Activated naive CD8-positive, alpha-beta T cell treated with anti-CD3 and anti-CD28 coated beads for 36 hours (primary cell): ENCODE results near the gene TPGS1. TPM values are rescaled to one million over a fixed set of nuclear protein-coding genes. Genes with fewer than 3 reads are reported as not detected.

Experiments used
- DNase-seq: peaks from one replicate; pipeline ENCODE4 v3.0.0; 2021
- H3K27ac Mint-ChIP-seq: one replicate; pipeline ENCODE4 v1.8.0; 2022; ENCODE audit warnings: mild to moderate bottlenecking, moderate library complexity, mixed read lengths
- H3K27me3 Mint-ChIP-seq: one replicate; pipeline ENCODE4 v1.8.0; 2022; ENCODE audit warnings: mild to moderate bottlenecking, mixed read lengths
- H3K36me3 Mint-ChIP-seq: one replicate; pipeline ENCODE4 v1.8.0; 2021; ENCODE audit warnings: mild to moderate bottlenecking, mixed read lengths
- H3K4me1 Mint-ChIP-seq: one replicate; pipeline ENCODE4 v1.8.0; 2021; ENCODE audit warnings: mixed read lengths
- H3K4me3 Mint-ChIP-seq: one replicate; pipeline ENCODE4 v1.8.0; 2022; ENCODE audit warnings: mild to moderate bottlenecking, moderate library complexity, mixed read lengths
- H3K9me3 Mint-ChIP-seq: one replicate; pipeline ENCODE4 v1.8.0; 2022; ENCODE audit warnings: mixed read lengths
- total RNA-seq, 2 experiments: library from RNA; stranded (reverse); gene quantifications; one replicate each; pipeline ENCODE4 v1.2.3, GENCODE V29; 2021

Gene TPGS1, protein sequence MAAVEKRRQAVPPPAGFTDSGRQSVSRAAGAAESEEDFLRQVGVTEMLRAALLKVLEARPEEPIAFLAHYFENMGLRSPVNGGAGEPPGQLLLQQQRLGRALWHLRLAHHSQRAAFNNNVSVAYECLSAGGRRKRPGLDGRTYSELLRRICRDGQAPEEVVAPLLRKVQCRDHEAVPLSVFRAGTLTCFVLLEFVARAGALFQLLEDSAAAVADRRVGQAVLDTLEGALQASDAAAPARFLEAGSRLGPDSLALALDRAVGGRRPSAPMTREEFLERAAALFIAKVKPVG
- 10 to 100 TPM in 1 of 2 experiments, 1 to 10 TPM in 1; 9.3 to 10.3 TPM for total RNA-seq

DNA sequence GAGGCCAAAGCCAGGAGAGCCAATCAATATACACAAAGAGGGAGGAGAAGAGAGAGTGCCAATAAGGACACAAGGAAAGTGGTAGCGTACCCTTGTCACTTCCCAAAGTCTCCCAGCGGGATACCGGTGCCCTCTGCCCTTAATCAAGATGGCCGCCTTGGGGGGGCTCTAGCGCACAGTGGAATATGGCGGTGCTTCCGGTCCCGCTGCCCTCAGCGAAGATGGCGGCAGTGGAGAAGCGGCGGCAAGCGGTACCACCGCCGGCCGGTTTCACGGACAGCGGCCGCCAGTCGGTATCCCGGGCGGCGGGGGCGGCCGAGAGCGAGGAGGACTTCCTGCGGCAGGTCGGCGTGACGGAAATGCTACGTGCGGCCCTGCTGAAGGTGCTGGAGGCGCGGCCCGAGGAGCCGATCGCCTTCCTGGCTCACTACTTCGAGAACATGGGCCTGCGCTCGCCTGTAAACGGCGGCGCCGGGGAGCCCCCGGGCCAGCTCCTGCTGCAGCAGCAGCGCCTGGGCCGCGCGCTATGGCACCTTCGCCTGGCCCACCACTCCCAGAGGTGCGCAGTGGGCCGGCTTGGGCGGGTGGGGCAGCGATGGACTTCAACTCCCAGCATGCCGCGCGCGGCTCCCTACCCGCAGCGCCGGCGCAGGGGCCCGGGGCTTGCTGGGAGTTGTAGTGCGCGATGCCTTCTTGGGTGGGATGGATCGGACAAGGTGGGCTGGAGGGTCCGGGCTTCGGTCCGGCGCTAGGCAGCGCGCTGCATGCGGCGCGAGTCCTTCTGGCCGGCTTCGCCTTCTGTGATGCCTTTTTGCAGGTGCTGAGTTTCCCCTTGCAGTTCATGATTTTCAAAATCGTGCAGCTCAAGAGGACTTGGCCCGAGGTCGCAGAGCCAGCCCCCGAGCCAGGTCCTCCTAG, at the start of gene TPGS1:
Gene TPGS1 (plus strand): TSS at position 212 of the 918 bp plus-strand sequence. CDS start 10 bp downstream, at position 222.
- Mint-ChIP-seq H3K4me1 (peaks cover 33% of the 10 kb centered on the region), H3K36me3 (peaks cover 12% of the 10 kb centered on the region), H3K9me3 (no peaks in the 10 kb centered on the region), H3K27me3 (peaks cover 3% of the 10 kb centered on the region), H3K4me3 (peak within 1 kb of the TSS; percentile 92), H3K27ac (peak within 1 kb of the TSS; percentile 98)
- DNase-seq, result peak; percentile 88

DNA sequence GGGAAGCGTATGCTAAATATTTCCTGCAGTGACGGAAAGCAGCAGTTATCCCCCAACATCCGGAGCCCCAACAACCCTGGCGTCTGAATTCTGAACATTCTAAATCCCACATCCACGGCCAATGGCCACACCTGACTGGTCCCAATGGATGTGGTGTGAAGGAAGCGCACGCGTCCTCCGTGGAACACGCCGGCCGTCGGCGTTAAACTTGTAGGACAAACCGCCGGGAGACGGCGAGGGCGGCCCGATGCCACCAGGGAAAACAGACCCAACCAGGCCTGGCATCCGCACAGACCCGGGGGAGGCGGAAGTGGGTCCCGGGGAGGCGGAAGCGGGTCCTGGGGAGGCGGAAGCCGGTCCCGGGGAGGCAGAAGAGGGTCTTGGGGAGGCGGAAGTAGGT, 49.7 kb upstream of the TPGS1 start:
- H3K36me3 Mint-ChIP-seq, result no peaks in the 10 kb centered on the region

DNA sequence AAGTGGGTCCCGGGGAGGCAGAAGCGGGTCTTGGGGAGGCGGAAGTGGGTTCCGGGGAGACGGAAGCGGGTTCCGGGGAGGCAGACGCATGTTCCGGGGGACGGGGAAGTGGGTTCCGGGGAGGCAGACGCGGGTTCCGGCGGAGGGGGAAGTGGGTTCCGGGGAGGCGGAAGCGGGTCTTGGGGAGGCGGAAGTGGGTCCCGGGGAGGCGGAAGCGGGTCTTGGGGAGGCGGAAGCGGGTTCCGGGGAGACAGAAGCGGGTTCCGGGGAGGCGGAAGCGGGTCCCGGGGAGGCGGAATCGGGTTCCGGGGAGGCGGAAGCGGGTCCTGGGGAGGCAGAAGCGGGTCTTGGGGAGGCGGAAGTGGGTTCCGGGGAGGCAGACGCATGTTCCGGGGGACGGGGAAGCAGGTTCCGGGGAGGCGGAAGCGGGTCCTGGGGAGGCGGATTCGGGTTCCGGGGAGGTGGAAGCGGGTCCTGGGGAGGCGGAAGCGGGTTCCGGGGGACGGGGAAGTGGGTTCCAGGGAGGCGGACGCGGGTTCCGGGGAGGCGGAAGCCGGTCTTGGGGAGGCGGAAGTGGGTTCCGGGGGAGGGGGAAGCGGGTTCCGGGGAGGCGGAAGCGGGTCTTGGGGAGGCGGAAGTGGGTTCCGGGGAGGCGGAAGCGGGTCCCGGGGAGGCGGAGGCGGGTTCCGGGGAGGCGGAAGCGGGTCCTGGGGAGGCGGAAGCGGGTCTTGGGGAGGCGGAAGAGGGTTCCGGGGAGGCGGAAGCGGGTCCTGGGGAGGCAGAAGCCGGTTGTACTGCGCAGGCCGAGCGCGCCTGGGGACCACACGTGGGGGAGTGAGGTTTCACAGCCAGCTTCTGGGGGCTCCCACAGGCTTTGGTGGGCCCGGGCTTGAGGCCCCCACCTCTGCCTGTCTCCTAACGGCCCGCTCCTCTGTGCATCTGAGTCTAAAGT, 48.9 kb upstream of the TPGS1 start:
- Mint-ChIP-seq H3K9me3 (no peaks in the 10 kb centered on the region), H3K4me1 (peaks cover 4% of the 10 kb centered on the region), H3K27me3 (peaks cover 23% of the 10 kb centered on the region), H3K27ac (no peak overlapping the region), H3K36me3 (no peaks in the 10 kb centered on the region), H3K4me3 (no peak overlapping the region)
- no peak for DNase-seq

More for the DNA sequence above, 49.7 kb upstream of the TPGS1 start:
- H3K4me1 Mint-ChIP-seq, result peaks cover 4% of the 10 kb centered on the region
- no peaks in the 10 kb centered on the region for H3K9me3 Mint-ChIP-seq
- peaks cover 18% of the 10 kb centered on the region for H3K27me3 Mint-ChIP-seq
- DNase-seq, result no peak
- H3K27ac Mint-ChIP-seq, result no peak overlapping the region
- H3K4me3 Mint-ChIP-seq, result no peak overlapping the region

DNA sequence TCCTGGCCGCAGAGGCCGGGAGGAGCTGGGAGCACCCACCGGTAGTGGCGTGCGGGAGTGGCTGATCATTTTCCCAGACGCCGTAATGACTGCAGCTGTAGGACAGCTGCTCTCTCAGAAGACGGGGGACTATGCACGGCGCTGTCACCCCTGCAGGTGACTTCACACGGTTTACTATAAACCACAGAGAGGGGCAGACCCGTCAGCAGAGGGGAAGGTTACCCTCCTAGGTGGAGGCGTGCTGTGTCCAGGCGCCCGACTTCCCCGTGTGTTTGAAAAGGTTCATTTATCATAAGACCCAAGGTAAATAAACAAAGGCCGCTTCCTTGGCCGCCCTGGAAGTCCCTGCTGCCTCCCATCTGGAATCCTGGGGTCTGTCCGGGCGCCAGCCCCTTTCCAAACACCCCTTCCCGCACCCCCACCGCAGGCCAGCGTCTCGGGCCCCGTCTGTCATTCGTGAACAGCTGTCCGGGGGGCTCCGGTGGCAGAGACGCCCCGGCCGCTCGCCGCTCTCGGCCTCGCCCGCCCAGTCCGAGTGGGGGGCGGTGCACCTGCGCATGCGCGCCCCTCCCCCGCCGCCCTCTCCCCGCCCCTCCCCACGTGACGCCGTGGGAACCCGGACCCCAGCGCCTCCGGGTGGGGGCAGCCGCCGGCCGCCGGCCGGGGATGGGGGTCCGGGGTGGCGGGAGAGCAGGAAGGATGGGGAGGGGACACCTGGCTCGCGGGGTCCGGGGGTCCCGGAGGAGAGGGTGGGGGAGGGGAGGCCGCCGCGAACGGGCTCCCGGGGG, 47.4 kb upstream of the TPGS1 start:
- Mint-ChIP-seq H3K4me1 (peaks cover 4% of the 10 kb centered on the region), H3K4me3 (peak overlapping the region; percentile 32), H3K27me3 (peaks cover 23% of the 10 kb centered on the region), H3K36me3 (no peaks in the 10 kb centered on the region), H3K9me3 (peaks cover 2% of the 10 kb centered on the region), H3K27ac (no peak overlapping the region)
- DNase-seq, result peak; percentile 18

DNA sequence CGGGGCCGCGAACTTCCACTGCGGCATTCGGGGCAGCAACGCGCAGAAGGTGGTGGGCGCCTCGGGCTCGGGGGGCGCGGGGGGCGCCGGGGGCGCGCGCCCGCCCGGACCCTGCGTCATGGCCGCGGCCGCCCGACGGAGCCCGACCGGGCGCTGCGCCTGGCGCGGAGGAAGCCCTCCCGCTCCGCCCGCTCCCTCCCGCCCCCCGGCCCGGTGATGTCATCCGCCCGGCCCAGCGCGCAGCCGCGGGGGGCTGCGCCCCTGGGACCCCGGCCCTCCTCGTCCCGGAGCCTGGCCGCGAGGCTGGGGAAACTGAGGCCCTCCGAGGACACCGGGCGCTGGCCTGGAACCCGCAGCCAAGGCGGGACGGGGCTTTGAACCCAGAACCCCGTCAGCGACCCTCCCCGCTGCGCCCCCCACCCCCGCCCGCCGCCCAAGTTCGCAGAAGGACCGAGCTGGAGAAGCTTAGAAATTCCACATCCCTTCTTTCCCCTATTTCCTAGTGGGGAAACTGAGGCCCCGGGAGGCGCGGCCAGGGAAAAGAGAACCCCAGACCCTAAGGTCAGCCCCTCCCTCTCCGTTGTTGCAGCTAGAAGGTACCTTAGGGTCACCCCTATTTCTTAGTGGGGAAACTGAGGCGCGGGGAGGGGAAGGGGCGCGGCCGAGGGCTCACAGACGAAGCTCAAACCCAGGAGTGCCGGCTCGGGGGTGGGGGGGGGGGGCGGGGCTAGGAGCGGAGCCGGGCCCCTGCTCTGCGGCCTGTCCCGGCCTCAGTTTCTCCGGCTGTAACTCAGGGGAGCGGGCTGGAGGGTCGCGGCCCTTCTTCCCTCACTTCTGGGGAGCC, 46.2 kb upstream of the TPGS1 start, which contains the start of gene SHC2:
Gene SHC2 (minus strand): TSS at position 157 of the 844 bp plus-strand sequence. CDS start 37 bp downstream, at position 120.
- Mint-ChIP-seq H3K9me3 (peaks cover 2% of the 10 kb centered on the region), H3K36me3 (no peaks in the 10 kb centered on the region), H3K4me1 (peaks cover 4% of the 10 kb centered on the region), H3K4me3 (peak within 1 kb of the TSS; percentile 59), H3K27ac (no peak within 1 kb of the TSS), H3K27me3 (peaks cover 23% of the 10 kb centered on the region)
- DNase-seq, result no peak

DNA sequence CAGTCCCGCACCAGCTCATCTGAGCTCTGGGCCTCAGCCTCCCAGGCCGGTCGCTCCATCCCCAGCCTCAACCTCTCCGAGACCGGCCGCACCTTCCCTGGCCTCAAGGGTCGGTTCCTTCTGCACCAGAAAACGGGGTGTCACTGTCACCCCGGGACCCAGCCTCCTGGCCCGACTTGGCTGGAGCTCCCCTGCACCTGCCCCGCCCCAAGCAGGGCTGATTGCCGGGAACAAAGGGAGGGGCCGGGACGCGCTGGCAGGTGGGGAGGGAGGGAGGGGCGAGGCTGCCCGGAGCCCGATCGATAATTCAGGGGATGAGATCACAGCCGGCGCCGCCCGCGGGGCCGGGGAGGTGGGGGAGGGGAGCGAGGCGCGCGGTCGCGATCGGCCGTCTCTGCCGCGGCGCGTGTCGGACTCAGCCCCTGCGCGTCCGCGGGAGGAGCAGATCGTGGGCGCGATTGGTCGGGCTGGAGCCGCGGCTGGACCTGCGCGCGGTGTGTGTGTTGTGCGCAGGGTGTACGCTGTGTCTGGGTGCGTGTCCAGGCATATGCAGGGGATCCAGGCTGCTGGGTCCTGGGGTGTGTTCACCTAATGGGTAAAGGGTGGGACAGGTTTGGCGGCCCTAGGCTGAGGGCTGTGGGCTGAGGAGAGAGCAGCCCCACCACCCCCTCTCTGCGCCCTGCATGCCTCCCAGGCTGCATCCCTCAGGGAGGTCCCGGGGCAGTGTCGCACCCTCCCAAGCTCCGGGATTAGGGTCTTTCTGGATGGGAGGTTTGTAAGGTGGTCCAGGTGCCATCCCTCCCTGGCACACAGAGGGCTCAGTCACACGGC, 45.4 kb upstream of the TPGS1 start:
- peaks cover 23% of the 10 kb centered on the region for H3K27me3 Mint-ChIP-seq
- H3K9me3 Mint-ChIP-seq, result peaks cover 2% of the 10 kb centered on the region
- H3K4me1 Mint-ChIP-seq, result peaks cover 4% of the 10 kb centered on the region
- no peak for DNase-seq
- no peaks in the 10 kb centered on the region for H3K36me3 Mint-ChIP-seq
- H3K27ac Mint-ChIP-seq, result no peak overlapping the region
- H3K4me3 Mint-ChIP-seq, result peak overlapping the region; percentile 59

DNA sequence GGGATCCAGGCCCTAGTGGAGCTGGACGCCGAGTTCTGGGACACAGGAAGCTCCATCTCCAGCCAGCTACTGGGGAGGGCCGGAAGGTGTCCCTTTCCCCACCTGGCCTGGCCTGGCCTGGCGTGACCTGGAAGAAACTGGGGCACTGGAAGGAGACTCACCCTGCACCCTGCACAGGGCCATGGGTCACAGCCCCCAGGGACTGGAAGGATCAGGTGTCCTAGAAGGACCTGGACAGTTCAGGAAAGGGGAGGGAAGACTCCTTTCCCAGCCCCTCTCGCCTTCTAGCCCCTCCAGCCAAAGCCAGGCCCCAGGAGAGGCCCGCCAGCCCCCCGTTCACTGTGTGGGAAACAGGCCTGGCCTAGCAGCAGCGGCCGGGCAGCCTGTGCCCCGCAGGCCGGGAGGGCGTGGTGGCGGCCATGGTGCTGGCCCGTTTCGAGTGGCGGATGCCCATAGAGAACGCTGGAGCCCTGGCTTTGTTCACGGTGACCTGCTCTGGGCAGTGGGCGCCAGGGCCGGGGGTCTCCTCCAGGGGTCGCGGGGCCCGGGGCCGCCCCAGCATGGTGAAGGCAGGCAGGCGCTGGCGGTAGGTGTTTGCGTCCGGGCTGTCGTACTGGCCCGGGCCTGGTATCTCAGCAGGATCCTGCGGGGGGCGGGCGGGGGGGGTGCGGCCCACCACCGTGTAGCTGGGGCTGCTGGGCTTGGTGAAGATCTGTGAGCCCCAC, 43.7 kb upstream of the TPGS1 start:
- Mint-ChIP-seq H3K27me3 (peaks cover 23% of the 10 kb centered on the region), H3K36me3 (no peaks in the 10 kb centered on the region), H3K4me3 (no peak overlapping the region), H3K27ac (no peak overlapping the region), H3K4me1 (peaks cover 4% of the 10 kb centered on the region), H3K9me3 (peaks cover 2% of the 10 kb centered on the region)
- DNase-seq, result no peak

DNA sequence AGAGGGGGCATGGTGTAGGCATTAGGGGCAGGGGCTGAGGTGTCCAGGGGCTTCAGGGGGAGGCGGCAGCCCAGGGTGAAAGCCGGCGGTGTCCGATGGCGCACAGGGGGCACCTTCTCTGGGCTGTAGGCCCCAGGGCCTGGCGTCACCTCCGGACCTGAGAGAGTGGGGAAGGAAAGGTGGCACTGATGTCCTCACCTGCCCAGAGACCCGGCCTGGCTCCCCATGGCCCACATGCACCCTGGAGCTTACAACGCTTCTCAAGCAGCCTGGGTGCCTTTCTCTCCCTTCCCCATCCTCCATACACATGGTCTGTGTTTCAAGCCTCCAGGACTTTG, 43.1 kb upstream of the TPGS1 start:
- H3K27ac Mint-ChIP-seq, result no peak overlapping the region
- H3K4me3 Mint-ChIP-seq, result no peak overlapping the region
- H3K36me3 Mint-ChIP-seq, result no peaks in the 10 kb centered on the region
- peaks cover 4% of the 10 kb centered on the region for H3K4me1 Mint-ChIP-seq
- peaks cover 2% of the 10 kb centered on the region for H3K9me3 Mint-ChIP-seq
- DNase-seq, result no peak
- peaks cover 23% of the 10 kb centered on the region for H3K27me3 Mint-ChIP-seq

DNA sequence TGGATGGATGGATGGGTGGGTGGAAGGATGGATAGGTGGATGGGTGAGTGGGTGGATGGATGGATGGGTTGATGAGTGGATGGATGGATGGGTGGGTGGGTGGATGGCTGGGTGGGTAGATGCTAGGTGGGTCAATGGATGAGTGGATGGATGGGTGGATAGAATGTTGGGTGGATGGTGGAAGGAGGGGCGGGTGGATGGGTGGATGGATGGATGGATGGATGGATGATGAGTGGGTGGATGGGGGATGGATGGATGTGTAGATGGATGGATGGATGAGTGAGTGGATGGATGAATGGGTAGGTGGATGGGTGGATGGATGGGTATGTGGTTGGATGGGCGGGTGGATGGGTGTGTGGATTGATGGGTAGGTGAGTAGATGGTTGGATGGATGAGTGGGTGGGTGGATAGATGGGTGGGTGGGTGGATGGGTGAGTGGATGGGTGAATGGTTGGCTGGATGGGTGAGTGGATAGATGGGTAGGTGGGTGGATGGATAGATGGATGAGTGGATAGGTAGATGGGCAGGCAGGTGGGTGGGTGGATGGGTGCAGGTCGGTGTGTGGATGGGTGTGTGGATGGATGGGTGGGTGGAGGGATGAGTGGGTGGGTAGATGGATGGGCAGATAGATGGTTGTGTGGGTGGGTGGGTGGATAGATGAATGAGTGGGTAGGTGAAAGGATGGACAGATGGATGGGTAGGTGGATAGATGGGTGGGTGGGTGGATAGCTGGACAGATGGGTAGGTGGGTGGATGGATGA, 42.1 kb upstream of the TPGS1 start:
- Mint-ChIP-seq H3K9me3 (peaks cover 2% of the 10 kb centered on the region), H3K4me1 (no peaks in the 10 kb centered on the region), H3K4me3 (no peak overlapping the region), H3K27me3 (peaks cover 17% of the 10 kb centered on the region), H3K36me3 (no peaks in the 10 kb centered on the region), H3K27ac (no peak overlapping the region)
- DNase-seq, result no peak

DNA sequence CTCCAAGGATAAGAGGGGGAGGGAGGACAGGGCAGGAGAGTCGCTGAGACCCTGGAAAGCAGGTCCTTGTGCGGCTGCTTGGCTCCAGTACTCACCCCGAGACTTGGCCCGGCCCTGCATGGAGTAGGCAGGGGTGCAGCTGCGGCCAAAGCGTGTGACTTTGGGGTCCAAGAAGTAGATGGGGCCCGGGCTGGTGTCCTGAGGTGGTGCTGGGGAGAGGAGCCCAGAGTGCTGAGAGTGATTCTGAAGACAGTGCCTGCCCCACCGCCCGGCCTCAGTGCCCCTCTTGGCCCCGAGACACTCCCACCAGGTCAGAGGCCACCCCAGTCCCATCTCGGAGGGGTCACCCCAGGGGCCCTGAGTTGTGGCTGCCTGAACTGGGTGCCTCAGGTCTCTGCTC, 39.7 kb upstream of the TPGS1 start:
- Mint-ChIP-seq H3K36me3 (no peaks in the 10 kb centered on the region), H3K4me1 (no peaks in the 10 kb centered on the region), H3K27ac (no peak overlapping the region), H3K9me3 (peaks cover 2% of the 10 kb centered on the region), H3K4me3 (no peak overlapping the region), H3K27me3 (peaks cover 6% of the 10 kb centered on the region)
- no peak for DNase-seq

DNA sequence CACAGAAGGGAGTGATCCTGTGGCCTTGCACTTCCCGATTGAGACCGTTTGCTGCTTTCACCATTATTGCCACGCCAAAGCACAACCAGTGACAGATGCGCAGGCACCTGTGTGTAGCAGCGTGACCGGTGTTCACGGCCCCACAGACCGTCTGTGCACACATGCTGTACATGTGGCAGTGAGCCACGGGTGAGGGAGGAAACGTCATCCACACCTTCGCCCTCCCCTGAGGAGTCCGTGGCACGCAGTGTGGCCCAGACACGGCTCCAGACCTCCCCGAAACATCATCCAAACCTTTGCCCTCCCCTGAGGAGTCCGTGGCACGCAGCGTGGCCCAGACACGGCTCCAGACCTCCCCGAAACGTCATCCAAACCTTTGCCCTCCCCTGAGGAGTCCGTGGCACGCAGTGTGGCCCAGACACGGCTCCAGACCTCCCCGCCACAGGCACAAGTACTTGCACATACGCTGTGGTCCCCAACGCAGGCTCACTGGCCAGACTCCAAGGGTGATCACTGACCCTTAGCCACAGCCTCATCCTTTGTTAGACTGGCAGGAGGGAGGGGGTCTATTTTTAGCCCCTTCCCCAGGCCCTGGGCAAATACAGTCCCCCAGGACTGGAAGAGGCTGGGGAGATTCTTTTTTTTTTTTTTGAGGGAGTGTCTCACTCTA, 38.6 kb upstream of the TPGS1 start:
- no peaks in the 10 kb centered on the region for H3K4me1 Mint-ChIP-seq
- H3K27me3 Mint-ChIP-seq, result no peaks in the 10 kb centered on the region
- H3K27ac Mint-ChIP-seq, result no peak overlapping the region
- H3K36me3 Mint-ChIP-seq, result no peaks in the 10 kb centered on the region
- H3K4me3 Mint-ChIP-seq, result no peak overlapping the region
- peaks cover 2% of the 10 kb centered on the region for H3K9me3 Mint-ChIP-seq
- DNase-seq, result no peak
